ENCODE results near the gene DOK1.

GRCh38 chr2:74593826-74594772, 39.6 kb downstream of the DOK1 start:
- no peak for TF ChIP-seq POLR2A (IDR thresholded peaks at IDR 0.05; ENCODE audit: low read length)
- no peak for TF ChIP-seq GATA1 (IDR thresholded peaks at IDR 0.05; ENCODE audit: low read depth, low read length)
